Lung (tissue), 12 donors: ENCODE data around the gene GNRH2. TPM values are rescaled to one million over a fixed set of nuclear protein-coding genes. Genes with fewer than 3 reads are reported as not detected.
A peak's percentile ranks its signal among the peaks of the same experiment; 100 is the strongest.

Experiments used
- ATAC-seq: fragments of 200-7000 bp; cut with Tn5 transposase; one replicate; pipeline ENCODE4 v1.9.1; 2020; ENCODE audit warnings: moderate number of reproducible peaks; ENCODE audit not compliant: insufficient read depth, low FRiP score
- DNase-seq, 3 donors: peaks; one replicate each; pipeline ENCODE4 v3.0.0-alpha.2; 2013 to 2017
- H3K27ac ChIP-seq, 2 donors: one replicate each; pipeline ENCODE4 v1.5.1; 2013; ENCODE audit warnings: mild to moderate bottlenecking in 2 of 2, moderate library complexity in 2 of 2, control low read depth in 1 of 2, inconsistent platforms in 1 of 2, low read depth in 1 of 2, low read length in 1 of 2
- H3K27me3 ChIP-seq, 3 donors: one replicate each; pipeline ENCODE4 v1.5.1; 2013; ENCODE audit warnings: low read length in 2 of 3; ENCODE audit not compliant: control insufficient read depth in 3 of 3, insufficient read depth in 3 of 3
- H3K36me3 ChIP-seq, 4 donors: one replicate each; pipeline ENCODE4 v1.5.1; 2013; ENCODE audit warnings: low read length in 4 of 4, mild to moderate bottlenecking in 1 of 4, moderate library complexity in 1 of 4; ENCODE audit not compliant: control insufficient read depth in 4 of 4, insufficient read depth in 4 of 4
- H3K4me1 ChIP-seq, 5 donors: one replicate each; pipeline ENCODE4 v1.5.1; 2013; ENCODE audit warnings: low read length in 5 of 5, mild to moderate bottlenecking in 2 of 5, moderate library complexity in 1 of 5; ENCODE audit not compliant: control insufficient read depth in 5 of 5, insufficient read depth in 5 of 5
- H3K4me3 ChIP-seq: one replicate; pipeline ENCODE4 v1.5.1; 2013; ENCODE audit warnings: mild to moderate bottlenecking, control low read depth, moderate library complexity
- H3K9ac ChIP-seq, 2 donors: one replicate each; pipeline ENCODE4 v1.5.1; 2013; ENCODE audit warnings: low read length in 2 of 2, control low read depth in 1 of 2; ENCODE audit not compliant: insufficient read depth in 1 of 2
- H3K9me3 ChIP-seq, 4 donors: one replicate each; pipeline ENCODE4 v1.5.1; 2013; ENCODE audit warnings: low read length in 3 of 4, mild to moderate bottlenecking in 1 of 4, moderate library complexity in 1 of 4; ENCODE audit not compliant: control insufficient read depth in 4 of 4, insufficient read depth in 3 of 4
- CTCF ChIP-seq: IDR thresholded peaks from 2 replicates; pipeline ENCODE4 v1.5.1; 2012; ENCODE audit warnings: mild to moderate bottlenecking; ENCODE audit errors: control extremely low read depth, extremely low read depth
- WGBS, 2 donors: extraction: QIAGEN DNeasy Blood & Tissue Kit; methylation state at CpG; one replicate each; pipeline ENCODE4 v1.1.7; 2013; 5-methylcytosine and 5-hydroxymethylcytosine counted together
- polyA plus RNA-seq, 2 donors: library from polyadenylated mRNA; stranded (reverse); fragments of 200-250 nt; gene quantifications; one replicate each; pipeline ENCODE4 v1.2.1, GENCODE V29; 2013
- total RNA-seq, 2 donors: library from RNA; depleted of rRNA in 1 of 2; stranded (reverse); fragments of >200 nt in 1 of 2; gene quantifications; one replicate each; pipeline ENCODE4 v1.2.1, GENCODE V29; 2014 to 2021
- donor health status: control.
- donor health status: control.
- donor health status: Bipolar disorder and iron deficiency.
- donor health status: healthy.
- donor health status: DM: yes; HTN: yes; CAD: no.

GNRH2 gene
- total and polyA plus RNA-seq, 4 donors, result 0.14 to 0.46 (median 0.16) TPM; not detected in 1

GRCh38 chr20:3038454-3038853 is 5.0 kb upstream of the GNRH2 start:
- no peak overlapping the region for H3K4me3 ChIP-seq
- no peaks in the 10 kb centered on the region for H3K27me3 ChIP-seq
- peaks cover 0 to 16% (median 10%) of the 10 kb centered on the region in 5 donors for H3K4me1 ChIP-seq
- no peak for TF ChIP-seq CTCF
- H3K9me3 ChIP-seq, result no peaks in the 10 kb centered on the region
- DNase-seq (no peak), ATAC-seq (no peak)
- H3K27ac ChIP-seq, result no peak overlapping the region
- no peak overlapping the region for H3K9ac ChIP-seq
- WGBS, 2 donors, result 93 to 94% methylated on average over 5 of the region's 5 CpGs
- H3K36me3 ChIP-seq, result peaks cover 14 to 50% (median 44%) of the 10 kb centered on the region in 4 donors

GRCh38 chr20:3039426-3039825 is 4.0 kb upstream of the GNRH2 start:
- TF ChIP-seq CTCF, result no peak
- 84 to 90% methylated on average over 4 of the region's 4 CpGs for WGBS, 2 donors
- no peaks in the 10 kb centered on the region for H3K27me3 ChIP-seq

GRCh38 chr20:3040086-3040485 is 3.3 kb upstream of the GNRH2 start:
- Histone ChIP-seq H3K9ac (no peak overlapping the region), H3K4me3 (no peak overlapping the region), H3K4me1 (peaks cover 0 to 20% (median 10%) of the 10 kb centered on the region in 5 donors), H3K27ac (no peak overlapping the region), H3K27me3 (no peaks in the 10 kb centered on the region), H3K36me3 (peaks cover 14 to 45% (median 40%) of the 10 kb centered on the region in 4 donors), H3K9me3 (no peaks in the 10 kb centered on the region)
- WGBS, 2 donors, result 94 to 95% methylated on average over 8 of the region's 8 CpGs
- ATAC-seq, result no peak
- no peak for DNase-seq
- no peak for TF ChIP-seq CTCF

More at GRCh38 chr20:3039426-3039825, 4.0 kb upstream of the GNRH2 start:
- Histone ChIP-seq H3K9me3 (no peaks in the 10 kb centered on the region), H3K4me1 (peaks cover 0 to 16% (median 10%) of the 10 kb centered on the region in 5 donors), H3K27ac (no peak overlapping the region), H3K36me3 (peaks cover 14 to 47% (median 42%) of the 10 kb centered on the region in 4 donors), H3K9ac (no peak overlapping the region), H3K4me3 (no peak overlapping the region)
- DNase-seq (no peak), ATAC-seq (no peak)

GRCh38 chr20:3041854-3042409 is 1.5 kb upstream of the GNRH2 start:
- DNase-seq (peak; percentile 26 to 73 (median 61)), ATAC-seq (no peak)
- H3K9ac ChIP-seq, result peak overlapping the region in 1 of 2 donors; percentile 73
- H3K27me3 ChIP-seq, result no peaks in the 10 kb centered on the region
- peaks cover 6 to 29% (median 24%) of the 10 kb centered on the region in 4 donors for H3K36me3 ChIP-seq
- no peaks in the 10 kb centered on the region for H3K9me3 ChIP-seq
- WGBS, 2 donors, result 44 to 72% methylated on average over 10 of the region's 10 CpGs
- no peak for TF ChIP-seq CTCF
- peaks cover 0 to 27% (median 12%) of the 10 kb centered on the region in 5 donors for H3K4me1 ChIP-seq
- H3K4me3 ChIP-seq, result no peak overlapping the region
- peak overlapping the region in 1 of 2 donors; percentile 78 for H3K27ac ChIP-seq
